H1 (cell line): ENCODE measurements around the gene PRKCD. TPM values are rescaled to one million over a fixed set of nuclear protein-coding genes. Genes with fewer than 3 reads are reported as not detected.
A peak's percentile ranks its signal among the peaks of the same experiment; 100 is the strongest.

ENCODE experiments used
- CEBPB ChIP-seq: IDR thresholded peaks from 2 replicates; pipeline ENCODE4 v1.6.1; 2012; ENCODE audit warnings: low read depth, low read length
- CHD7 ChIP-seq: fragments of 300-600 bp; sonication (generic); IDR thresholded peaks from 2 replicates; pipeline ENCODE4 v1.7.1; 2012; ENCODE audit warnings: low read length, moderate library complexity, mild to moderate bottlenecking, inconsistent platforms; ENCODE audit not compliant: insufficient replicate concordance
- JUND ChIP-seq: IDR thresholded peaks from 2 replicates; pipeline ENCODE4 v1.6.1; 2011; ENCODE audit warnings: mild to moderate bottlenecking, improper control_type of control experiment, low read length
- KDM4A ChIP-seq: IDR thresholded peaks from one replicate; pipeline ENCODE4 v1.7.1; 2012; ENCODE audit warnings: low read depth, mild to moderate bottlenecking, moderate library complexity, low read length, inconsistent platforms; ENCODE audit not compliant: severe bottlenecking
- SAP30 ChIP-seq: fragments of 300-600 bp; sonication (generic); IDR thresholded peaks from 2 replicates; pipeline ENCODE4 v1.7.1; 2012; ENCODE audit warnings: low read length, moderate library complexity, mild to moderate bottlenecking, inconsistent platforms; ENCODE audit not compliant: insufficient read depth, insufficient replicate concordance
- YY1 ChIP-seq: IDR thresholded peaks from 2 replicates; pipeline ENCODE4 v1.6.1; 2011; ENCODE audit warnings: low read depth, mild to moderate bottlenecking, low read length
- polyA plus RNA-seq, 7 experiments: library from polyadenylated mRNA; depleted of rRNA in 3 of 7; stranded (reverse) in 5 of 7; unstranded in 2 of 7; fragments of >200 nt in 5 of 7; fragments of 200-250 nt in 2 of 7; gene quantifications; 1 replicate in 5 of 7; 2 replicates in 1 of 7; 4 replicates in 1 of 7; pipeline versions ENCODE4 v1.2.1 to v1.2.3, GENCODE V29; 2011 to 2013; ENCODE audit warnings: missing spikeins in 2 of 7, mixed read lengths in 2 of 7
- total RNA-seq: library from RNA; stranded (reverse); fragmentation: NEBNext Ultra II Directional; extraction: Animal tissue kit (Norgen Biotek cat#: 25700); gene quantifications from 2 replicates; pipeline ENCODE4 v1.2.1, GENCODE V29; 2021
- TF ChIP-seq, protein P1 (sequence below): IDR thresholded peaks from 2 replicates; pipeline ENCODE4 v1.6.1; 2011; ENCODE audit warnings: low read length, improper control_type of control experiment
- TF ChIP-seq, protein P2 (sequence below): IDR thresholded peaks from 2 replicates; pipeline ENCODE4 v1.6.1; 2012; ENCODE audit warnings: low read length, inconsistent platforms

PRKCD gene
- total and polyA plus RNA-seq, 2 of the 8 experiments (the other 6 are each of a cell fraction or from before 2014, with no cell fraction given), result 22.6 to 23.9 TPM

DNA sequence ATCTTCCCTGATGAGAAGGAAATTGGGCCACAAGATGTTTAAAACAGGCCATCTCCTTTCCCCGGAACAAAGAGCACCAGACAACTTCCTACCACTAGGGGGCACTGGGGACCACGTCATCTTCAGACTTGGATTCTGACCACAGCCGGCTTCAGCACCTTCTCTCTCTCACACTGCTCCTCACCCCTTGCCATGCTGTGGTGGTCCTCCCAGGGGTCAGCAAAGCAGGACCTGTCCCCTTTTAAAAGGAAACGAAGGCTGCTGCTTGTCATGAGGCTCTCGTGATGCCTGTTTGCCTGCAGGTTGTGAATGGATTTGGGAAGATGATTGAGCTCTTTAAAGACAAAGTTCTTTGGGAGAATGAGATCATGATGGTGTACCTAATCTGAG is 47.0 kb upstream of the PRKCD start (continued):
- TF ChIP-seq, protein P1, sequence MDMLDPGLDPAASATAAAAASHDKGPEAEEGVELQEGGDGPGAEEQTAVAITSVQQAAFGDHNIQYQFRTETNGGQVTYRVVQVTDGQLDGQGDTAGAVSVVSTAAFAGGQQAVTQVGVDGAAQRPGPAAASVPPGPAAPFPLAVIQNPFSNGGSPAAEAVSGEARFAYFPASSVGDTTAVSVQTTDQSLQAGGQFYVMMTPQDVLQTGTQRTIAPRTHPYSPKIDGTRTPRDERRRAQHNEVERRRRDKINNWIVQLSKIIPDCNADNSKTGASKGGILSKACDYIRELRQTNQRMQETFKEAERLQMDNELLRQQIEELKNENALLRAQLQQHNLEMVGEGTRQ, result no peak
- no peak for TF ChIP-seq SAP30
- TF ChIP-seq CEBPB, result no peak
- no peak for TF ChIP-seq YY1
- no peak for TF ChIP-seq KDM4A
- TF ChIP-seq JUND, result peak; percentile 41; the same call in 1 of the 2 replicates
- TF ChIP-seq, protein P2, sequence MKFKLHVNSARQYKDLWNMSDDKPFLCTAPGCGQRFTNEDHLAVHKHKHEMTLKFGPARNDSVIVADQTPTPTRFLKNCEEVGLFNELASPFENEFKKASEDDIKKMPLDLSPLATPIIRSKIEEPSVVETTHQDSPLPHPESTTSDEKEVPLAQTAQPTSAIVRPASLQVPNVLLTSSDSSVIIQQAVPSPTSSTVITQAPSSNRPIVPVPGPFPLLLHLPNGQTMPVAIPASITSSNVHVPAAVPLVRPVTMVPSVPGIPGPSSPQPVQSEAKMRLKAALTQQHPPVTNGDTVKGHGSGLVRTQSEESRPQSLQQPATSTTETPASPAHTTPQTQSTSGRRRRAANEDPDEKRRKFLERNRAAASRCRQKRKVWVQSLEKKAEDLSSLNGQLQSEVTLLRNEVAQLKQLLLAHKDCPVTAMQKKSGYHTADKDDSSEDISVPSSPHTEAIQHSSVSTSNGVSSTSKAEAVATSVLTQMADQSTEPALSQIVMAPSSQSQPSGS, result 0 out of 2 replicates have a peak, but pooled peaks have one; percentile 65
- no peak for TF ChIP-seq CHD7
